ENCODE measurements around the gene OTUD5. TPM values are rescaled to one million over a fixed set of nuclear protein-coding genes. Genes with fewer than 3 reads are reported as not detected.

Gene OTUD5
- total RNA-seq, 1 experiment from 2014 or later, result 59.5 TPM

DNA sequence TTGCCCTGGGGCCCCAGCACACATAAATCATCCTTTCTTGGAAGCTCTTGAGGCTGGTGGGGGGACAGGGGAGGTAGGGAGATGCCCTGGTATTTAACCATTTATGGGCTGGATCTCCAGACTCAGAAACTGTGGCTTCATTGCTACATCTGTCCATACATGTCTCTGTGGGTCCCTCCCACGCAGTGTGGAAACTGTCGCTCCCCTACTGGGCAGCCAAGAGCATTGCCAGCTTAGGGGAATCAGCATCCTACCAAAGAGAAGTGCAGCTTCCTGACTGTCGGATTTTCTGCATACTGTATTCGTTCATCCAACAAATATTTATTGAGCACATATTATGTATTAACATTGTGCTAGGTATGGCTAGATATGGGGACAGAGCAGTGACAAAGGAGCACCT lies 41.0 kb upstream of the OTUD5 start:
- Histone ChIP-seq H3K27ac (ENCODE audit: low read length) (no peak overlapping the region), H3K4me3 (ENCODE audit: low read depth in 2 of 2, low read length in 2 of 2) (no peak overlapping the region), H3K4me1 (ENCODE audit: control insufficient read depth, insufficient read depth, low read length) (0 out of 2 replicates have a peak, but pooled peaks cover 3% of the 10 kb centered on the region), H3K9me3 (ENCODE audit: control insufficient read depth, insufficient read depth, low read depth, low read length) (no peaks in the 10 kb centered on the region), H3K27me3 (ENCODE audit: control insufficient read depth, insufficient read depth, low read length) (no peaks in the 10 kb centered on the region), H3K36me3 (ENCODE audit: control insufficient read depth, insufficient read depth, low read length) (no peaks in the 10 kb centered on the region; the same call in none of the 2 replicates)
- BruUV-seq (replicated peaks), result no TSS peak
- intact Hi-C loops (cut with micrococcal nuclease; ENCODE audit: unreplicated experiment), result no loop called here
- DNase-seq (ENCODE audit: low read depth, low spot score) (no peak), ATAC-seq (no peak)
- ChIA-PET POLR2A (no interaction called here), CTCF (no interaction called here)
- TF ChIP-seq, protein P1, sequence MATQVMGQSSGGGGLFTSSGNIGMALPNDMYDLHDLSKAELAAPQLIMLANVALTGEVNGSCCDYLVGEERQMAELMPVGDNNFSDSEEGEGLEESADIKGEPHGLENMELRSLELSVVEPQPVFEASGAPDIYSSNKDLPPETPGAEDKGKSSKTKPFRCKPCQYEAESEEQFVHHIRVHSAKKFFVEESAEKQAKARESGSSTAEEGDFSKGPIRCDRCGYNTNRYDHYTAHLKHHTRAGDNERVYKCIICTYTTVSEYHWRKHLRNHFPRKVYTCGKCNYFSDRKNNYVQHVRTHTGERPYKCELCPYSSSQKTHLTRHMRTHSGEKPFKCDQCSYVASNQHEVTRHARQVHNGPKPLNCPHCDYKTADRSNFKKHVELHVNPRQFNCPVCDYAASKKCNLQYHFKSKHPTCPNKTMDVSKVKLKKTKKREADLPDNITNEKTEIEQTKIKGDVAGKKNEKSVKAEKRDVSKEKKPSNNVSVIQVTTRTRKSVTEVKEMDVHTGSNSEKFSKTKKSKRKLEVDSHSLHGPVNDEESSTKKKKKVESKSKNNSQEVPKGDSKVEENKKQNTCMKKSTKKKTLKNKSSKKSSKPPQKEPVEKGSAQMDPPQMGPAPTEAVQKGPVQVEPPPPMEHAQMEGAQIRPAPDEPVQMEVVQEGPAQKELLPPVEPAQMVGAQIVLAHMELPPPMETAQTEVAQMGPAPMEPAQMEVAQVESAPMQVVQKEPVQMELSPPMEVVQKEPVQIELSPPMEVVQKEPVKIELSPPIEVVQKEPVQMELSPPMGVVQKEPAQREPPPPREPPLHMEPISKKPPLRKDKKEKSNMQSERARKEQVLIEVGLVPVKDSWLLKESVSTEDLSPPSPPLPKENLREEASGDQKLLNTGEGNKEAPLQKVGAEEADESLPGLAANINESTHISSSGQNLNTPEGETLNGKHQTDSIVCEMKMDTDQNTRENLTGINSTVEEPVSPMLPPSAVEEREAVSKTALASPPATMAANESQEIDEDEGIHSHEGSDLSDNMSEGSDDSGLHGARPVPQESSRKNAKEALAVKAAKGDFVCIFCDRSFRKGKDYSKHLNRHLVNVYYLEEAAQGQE (IDR thresholded peaks at IDR 0.05; ENCODE audit: insufficient read depth in 1 of 2, low read depth in 2 of 2, low read length in 1 of 2), result no peak
- no peak for TF ChIP-seq TCF7L2 (IDR thresholded peaks at IDR 0.05; ENCODE audit: low read depth, low read length)
- TF ChIP-seq, protein P2, sequence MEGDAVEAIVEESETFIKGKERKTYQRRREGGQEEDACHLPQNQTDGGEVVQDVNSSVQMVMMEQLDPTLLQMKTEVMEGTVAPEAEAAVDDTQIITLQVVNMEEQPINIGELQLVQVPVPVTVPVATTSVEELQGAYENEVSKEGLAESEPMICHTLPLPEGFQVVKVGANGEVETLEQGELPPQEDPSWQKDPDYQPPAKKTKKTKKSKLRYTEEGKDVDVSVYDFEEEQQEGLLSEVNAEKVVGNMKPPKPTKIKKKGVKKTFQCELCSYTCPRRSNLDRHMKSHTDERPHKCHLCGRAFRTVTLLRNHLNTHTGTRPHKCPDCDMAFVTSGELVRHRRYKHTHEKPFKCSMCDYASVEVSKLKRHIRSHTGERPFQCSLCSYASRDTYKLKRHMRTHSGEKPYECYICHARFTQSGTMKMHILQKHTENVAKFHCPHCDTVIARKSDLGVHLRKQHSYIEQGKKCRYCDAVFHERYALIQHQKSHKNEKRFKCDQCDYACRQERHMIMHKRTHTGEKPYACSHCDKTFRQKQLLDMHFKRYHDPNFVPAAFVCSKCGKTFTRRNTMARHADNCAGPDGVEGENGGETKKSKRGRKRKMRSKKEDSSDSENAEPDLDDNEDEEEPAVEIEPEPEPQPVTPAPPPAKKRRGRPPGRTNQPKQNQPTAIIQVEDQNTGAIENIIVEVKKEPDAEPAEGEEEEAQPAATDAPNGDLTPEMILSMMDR (IDR thresholded peaks at IDR 0.05), result no peak
- TF ChIP-seq POLR2AphosphoS5 (IDR thresholded peaks at IDR 0.05; ENCODE audit: low read depth, low read length), result no peak
- TF ChIP-seq SIN3A (IDR thresholded peaks at IDR 0.05; ENCODE audit: borderline replicate concordance, insufficient read depth, low read depth, low read length), result no peak
- in situ Hi-C loops (cut with HindIII; ENCODE audit: low pct_unique_long_range_greater_than_20kb, low sequenced_read_pairs), result no loop called here

DNA sequence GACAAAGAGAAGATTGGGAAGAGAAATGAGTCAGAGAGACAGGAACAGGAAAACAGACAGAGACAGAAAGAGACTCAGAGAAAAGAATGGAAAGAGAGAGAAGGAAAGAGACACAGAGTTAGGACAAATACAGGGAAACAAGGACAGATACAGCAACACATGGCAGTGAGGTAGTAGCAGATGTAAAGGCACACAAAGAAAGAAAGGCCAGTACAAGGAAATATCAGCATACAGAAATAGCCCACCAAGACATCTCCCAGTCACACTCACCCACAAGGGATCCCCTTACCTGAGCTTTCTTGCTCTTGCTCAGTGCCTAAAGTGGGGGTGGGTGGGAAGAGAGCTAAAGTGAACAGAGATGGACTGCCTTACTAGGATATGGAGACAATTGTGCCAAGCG lies 40.5 kb upstream of the OTUD5 start:
- DNase-seq (ENCODE audit: low read depth, low spot score) (no peak), ATAC-seq (no peak)
- POLR2A ChIA-PET, result no interaction called here
- in situ Hi-C loops (cut with HindIII; ENCODE audit: low pct_unique_long_range_greater_than_20kb, low sequenced_read_pairs) (no loop called here), intact Hi-C loops (cut with micrococcal nuclease; ENCODE audit: unreplicated experiment) (no loop called here)
- H3K36me3 ChIP-seq (ENCODE audit: control insufficient read depth, insufficient read depth, low read length), result no peaks in the 10 kb centered on the region; the same call in none of the 2 replicates
- H3K9me3 ChIP-seq (ENCODE audit: control insufficient read depth, insufficient read depth, low read depth, low read length), result no peaks in the 10 kb centered on the region
- BruUV-seq (replicated peaks), result no TSS peak
- TF ChIP-seq, protein P2 (IDR thresholded peaks at IDR 0.05), result no peak
- TF ChIP-seq SIN3A (IDR thresholded peaks at IDR 0.05; ENCODE audit: borderline replicate concordance, insufficient read depth, low read depth, low read length), result no peak
- TF ChIP-seq TCF7L2 (IDR thresholded peaks at IDR 0.05; ENCODE audit: low read depth, low read length), result no peak
- TF ChIP-seq, protein P1 (IDR thresholded peaks at IDR 0.05; ENCODE audit: insufficient read depth in 1 of 2, low read depth in 2 of 2, low read length in 1 of 2), result no peak
- TF ChIP-seq POLR2AphosphoS5 (IDR thresholded peaks at IDR 0.05; ENCODE audit: low read depth, low read length), result no peak
- H3K4me3 ChIP-seq (ENCODE audit: low read depth in 2 of 2, low read length in 2 of 2), result no peak overlapping the region
- CTCF ChIA-PET, result no interaction called here
- H3K27ac ChIP-seq (ENCODE audit: low read length), result no peak overlapping the region
- no peaks in the 10 kb centered on the region for H3K27me3 ChIP-seq (ENCODE audit: control insufficient read depth, insufficient read depth, low read length)
- H3K4me1 ChIP-seq (ENCODE audit: control insufficient read depth, insufficient read depth, low read length), result 0 out of 2 replicates have a peak, but pooled peaks cover 3% of the 10 kb centered on the region

All from Panc1 (cell line).